ENCODE results near the gene DNAJC30. TPM values are rescaled to one million over a fixed set of nuclear protein-coding genes. Genes with fewer than 3 reads are reported as not detected.

The DNAJC30 gene
- total and polyA plus RNA-seq, 2 of the 8 experiments (the other 6 are each of a cell fraction or from before 2014, with no cell fraction given) = 6.1 to 6.3 TPM

- no peak for TF ChIP-seq FOSL1 (IDR thresholded peaks at IDR 0.05; ENCODE audit: insufficient read depth, low read depth, low read length)
- no peak for TF ChIP-seq GABPA (IDR thresholded peaks at IDR 0.05; ENCODE audit: borderline replicate concordance, insufficient read depth, low read length)
These were observed 19.4 kb upstream of the DNAJC30 start (continued) for GRCh38 chr7:73702665-73703064.
